ENCODE results near the gene SPTB. TPM values are rescaled to one million over a fixed set of nuclear protein-coding genes. Genes with fewer than 3 reads are reported as not detected.

Gene SPTB
- total RNA-seq, 4 donors from 2014 or later, result 0.17 to 7.5 (median 1.1) TPM

GRCh38 chr14:64828071-64828470 is 51.6 kb downstream of the SPTB start:
- TF ChIP-seq CTCF (IDR thresholded peaks at IDR 0.05; ENCODE audit: low read depth), result no peak

- TF ChIP-seq CTCF (IDR thresholded peaks at IDR 0.05; ENCODE audit: low read depth), result no peak
Observed at GRCh38 chr14:64826845-64827244, 52.9 kb downstream of the SPTB start.

- TF ChIP-seq CTCF (IDR thresholded peaks at IDR 0.05; ENCODE audit: low read depth), result no peak
Observed at GRCh38 chr14:64826333-64826732, 53.4 kb downstream of the SPTB start.

DNA sequence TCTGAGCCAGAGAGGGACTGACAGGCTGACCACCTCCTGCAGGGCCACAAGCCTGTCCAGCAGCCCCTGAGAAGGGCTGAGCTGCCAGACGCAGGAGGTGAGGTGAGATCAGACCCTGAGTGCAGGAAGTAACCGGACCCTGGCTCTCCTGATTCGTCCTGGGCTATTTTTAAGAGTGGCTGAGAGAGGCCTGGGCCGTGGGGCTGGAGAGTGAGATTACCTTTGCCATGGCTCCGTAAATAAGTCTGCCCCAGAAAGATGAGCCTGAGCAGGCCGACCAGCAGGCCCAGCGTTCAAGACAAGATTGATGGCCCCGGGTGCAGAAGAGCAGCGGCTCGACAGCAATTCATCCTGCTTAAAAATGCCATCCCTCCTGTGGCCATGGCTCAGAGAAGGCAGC is 54.2 kb downstream of the SPTB start:
- no peak for TF ChIP-seq CTCF (IDR thresholded peaks at IDR 0.05; ENCODE audit: low read depth)

DNA sequence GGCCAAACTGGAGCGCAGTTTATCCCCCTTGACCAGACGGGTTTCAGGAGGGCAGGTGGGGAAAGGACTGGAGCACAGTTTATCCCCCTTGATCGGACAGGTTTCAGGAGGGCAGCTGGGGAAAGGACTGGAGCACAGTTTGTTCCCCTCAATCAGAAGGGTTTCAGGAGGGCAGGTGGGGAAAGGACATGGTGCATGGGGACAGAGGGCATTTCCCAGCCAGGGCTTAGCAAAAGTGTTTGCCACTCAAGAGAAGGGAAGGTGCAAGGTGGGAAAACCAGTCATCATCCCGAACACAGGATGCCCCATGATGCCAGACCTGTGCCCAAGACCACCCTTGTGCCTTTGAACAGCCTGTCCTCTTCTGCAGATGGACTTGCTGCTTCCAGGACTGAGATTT is 54.7 kb downstream of the SPTB start:
- no peak for TF ChIP-seq CTCF (IDR thresholded peaks at IDR 0.05; ENCODE audit: low read depth)

- TF ChIP-seq CTCF (IDR thresholded peaks at IDR 0.05; ENCODE audit: low read depth), result no peak
Observed at GRCh38 chr14:64824471-64824870, 55.2 kb downstream of the SPTB start.

DNA sequence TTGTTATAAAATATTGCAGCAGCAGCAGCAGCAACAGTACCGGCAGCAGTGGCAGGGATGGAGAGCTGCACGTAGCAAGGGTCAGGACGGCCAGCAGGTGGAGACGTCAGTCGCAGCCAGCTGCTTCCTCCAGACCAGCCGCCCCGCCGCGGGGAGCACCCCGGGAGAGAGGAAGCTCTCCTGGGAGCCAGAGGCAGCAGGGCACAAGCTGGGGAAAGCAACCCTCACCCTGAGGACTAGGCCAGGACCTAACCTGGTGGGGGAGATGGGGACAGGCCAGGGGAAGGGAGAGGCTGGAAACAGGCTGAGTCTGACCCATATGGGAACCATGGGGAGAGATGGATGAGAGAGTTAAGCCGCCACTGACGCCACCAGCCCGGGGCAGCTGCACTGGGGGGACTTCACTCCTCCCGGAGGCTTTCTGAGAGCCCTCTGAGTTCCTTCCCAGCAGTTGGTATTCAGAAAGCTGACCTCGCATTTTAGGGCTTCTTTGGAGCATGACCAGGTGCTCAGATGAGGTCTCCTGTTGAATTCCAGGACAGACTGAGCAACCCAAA is 56.3 kb downstream of the SPTB start:
- TF ChIP-seq CTCF (IDR thresholded peaks at IDR 0.05; ENCODE audit: low read depth), result no peak

Data from subcutaneous adipose tissue (tissue), 4 donors.